Ishikawa (cell line): ENCODE data around the gene ATXN1.

Experiments
- CEBPB ChIP-seq: IDR thresholded peaks from 2 replicates; pipeline ENCODE4 v1.6.1; 2012
- CREB1 ChIP-seq: IDR thresholded peaks from 2 replicates; pipeline ENCODE4 v1.6.1; 2012; ENCODE audit warnings: low read depth
- EGR1 ChIP-seq: IDR thresholded peaks from 2 replicates; pipeline ENCODE4 v1.6.1; 2012
- EP300 ChIP-seq: IDR thresholded peaks from 2 replicates; pipeline ENCODE4 v1.6.1; 2012; ENCODE audit warnings: borderline replicate concordance
- FOXM1 ChIP-seq: IDR thresholded peaks from 2 replicates; pipeline ENCODE4 v1.6.1; 2012; ENCODE audit warnings: low read depth, borderline replicate concordance
- NFIC ChIP-seq: IDR thresholded peaks from 2 replicates; pipeline ENCODE4 v1.6.1; 2012
- RAD21 ChIP-seq: IDR thresholded peaks from 2 replicates; pipeline ENCODE4 v1.6.1; 2012; ENCODE audit warnings: low read depth
- TAF1 ChIP-seq: IDR thresholded peaks from 2 replicates; pipeline ENCODE4 v1.6.1; 2012; ENCODE audit warnings: low read depth, mild to moderate bottlenecking
- TCF12 ChIP-seq: IDR thresholded peaks from 2 replicates; pipeline ENCODE4 v1.6.1; 2012; ENCODE audit warnings: low read depth
- TEAD4 ChIP-seq: IDR thresholded peaks from 2 replicates; pipeline ENCODE4 v1.6.1; 2012
- USF1 ChIP-seq: IDR thresholded peaks from 2 replicates; pipeline ENCODE4 v1.6.1; 2012
- YY1 ChIP-seq: IDR thresholded peaks from 2 replicates; pipeline ENCODE4 v1.6.1; 2012; ENCODE audit warnings: low read depth
- ZBTB7A ChIP-seq: IDR thresholded peaks from 2 replicates; pipeline ENCODE4 v1.6.1; 2012; ENCODE audit warnings: low read depth
- TF ChIP-seq, protein P1 (sequence below): IDR thresholded peaks from 2 replicates; pipeline ENCODE4 v1.6.1; 2012
- TF ChIP-seq, protein P2 (sequence below): IDR thresholded peaks from 2 replicates; pipeline ENCODE4 v1.6.1; 2012; ENCODE audit warnings: low read depth, mild to moderate bottlenecking

ATXN1 gene

DNA sequence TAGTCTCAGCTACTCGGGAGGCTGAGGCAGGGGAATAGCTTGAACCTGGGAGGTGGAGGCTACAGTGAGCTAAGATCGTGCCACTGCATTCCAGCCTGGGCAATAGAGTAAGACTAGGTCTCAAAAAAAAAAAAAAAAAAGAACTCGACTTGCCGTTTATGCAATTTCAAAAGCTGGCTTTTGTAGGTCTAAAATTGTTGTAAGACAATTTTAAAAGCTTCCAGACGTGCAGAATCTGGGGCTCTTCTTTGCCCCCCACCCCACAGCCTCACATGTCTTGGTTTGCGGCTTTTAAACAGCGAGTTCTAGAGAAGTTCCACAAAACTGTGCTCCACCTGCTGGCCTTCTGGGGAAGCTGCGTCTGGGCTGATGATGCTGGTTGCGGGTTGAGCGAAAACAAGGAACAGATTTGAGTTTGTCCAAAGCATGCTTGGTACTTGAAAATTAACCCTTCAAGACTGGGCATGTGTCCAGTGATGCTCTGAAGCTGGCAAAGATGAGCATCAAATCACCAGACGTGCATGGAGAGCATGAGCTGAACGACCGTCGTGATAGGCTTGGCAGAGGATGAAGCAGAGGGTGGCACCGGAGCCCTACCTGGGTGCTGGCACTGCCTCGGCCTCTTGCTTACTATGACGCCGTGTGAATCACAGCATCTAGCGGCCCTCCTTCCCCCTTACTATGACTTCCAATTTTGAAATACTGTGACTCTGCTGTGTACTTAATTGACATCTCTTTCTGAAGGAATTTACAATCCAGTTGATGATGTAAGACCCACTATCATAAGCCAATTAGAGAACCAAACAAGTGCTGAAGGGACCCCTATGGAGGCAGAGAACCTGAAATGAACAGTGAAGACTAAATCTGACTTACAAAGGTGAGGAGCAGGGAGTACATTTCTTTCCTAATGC is 351.5 kb downstream of the ATXN1 start:
- TF ChIP-seq EP300 (no peak), FOXM1 (no peak), RAD21 (peak; percentile 58)
- TF ChIP-seq, protein P1, sequence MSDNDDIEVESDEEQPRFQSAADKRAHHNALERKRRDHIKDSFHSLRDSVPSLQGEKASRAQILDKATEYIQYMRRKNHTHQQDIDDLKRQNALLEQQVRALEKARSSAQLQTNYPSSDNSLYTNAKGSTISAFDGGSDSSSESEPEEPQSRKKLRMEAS = no peak

DNA sequence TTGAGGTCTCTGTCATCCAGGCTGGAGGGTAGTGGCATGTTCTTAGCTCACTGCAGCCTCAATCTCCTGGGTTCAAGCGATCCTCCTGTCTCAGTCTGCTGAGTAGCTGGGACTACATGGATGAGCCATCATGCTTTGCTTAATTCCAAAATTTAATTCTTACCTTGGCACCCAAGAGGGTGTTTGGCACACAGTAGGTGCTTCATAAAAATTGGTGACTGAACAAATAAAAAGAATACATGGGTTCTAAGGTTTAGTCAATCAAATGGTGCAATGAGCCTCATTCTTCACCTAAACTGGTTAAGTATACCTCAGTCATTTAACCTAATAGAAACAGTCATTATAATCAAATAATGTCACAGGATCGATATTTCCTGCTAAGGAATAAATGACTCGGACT is 352.5 kb downstream of the ATXN1 start:
- TF ChIP-seq NFIC (no peak), EP300 (no peak), ZBTB7A (no peak), YY1 (no peak)

DNA sequence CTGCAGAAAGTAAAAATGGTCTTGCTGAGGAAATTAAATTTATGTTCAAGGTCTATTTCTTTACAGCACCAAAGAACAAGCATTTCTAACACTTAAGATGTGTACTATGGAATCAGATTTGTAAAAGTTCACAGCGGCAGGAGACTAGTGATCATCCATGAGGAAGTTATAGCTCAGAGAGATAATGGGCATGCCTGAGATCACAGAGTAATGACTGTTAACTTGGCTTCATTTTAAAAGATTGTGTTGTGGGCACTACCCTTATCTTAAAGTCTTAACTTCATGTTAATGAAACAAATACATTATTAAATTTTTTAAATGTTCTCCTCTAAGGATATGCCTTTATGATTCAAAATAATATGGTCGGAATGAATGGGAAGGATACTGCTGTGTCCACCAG is 354.3 kb downstream of the ATXN1 start:
- TF ChIP-seq ZBTB7A (no peak), FOXM1 (no peak), USF1 (no peak), NFIC (no peak), CEBPB (no peak)

DNA sequence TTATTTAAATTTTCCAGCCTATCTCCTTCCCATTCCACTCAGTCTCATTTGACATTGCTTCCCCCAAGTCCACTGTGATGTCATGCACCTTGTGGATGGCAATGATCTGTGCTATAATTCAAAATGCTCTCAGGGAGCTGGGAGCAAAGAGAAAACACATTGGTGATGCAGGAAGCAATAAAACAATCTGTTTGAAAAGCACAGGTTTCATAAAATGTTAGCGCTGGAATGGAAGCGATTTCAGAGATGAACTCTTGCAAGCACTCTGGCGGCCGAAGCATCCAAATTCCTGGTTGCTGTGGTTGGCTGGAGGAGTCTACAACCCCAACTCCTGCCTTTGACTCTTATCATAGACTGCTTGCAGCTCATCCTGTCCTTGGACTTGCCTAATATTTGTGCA is 355.9 kb downstream of the ATXN1 start:
- no peak for TF ChIP-seq CREB1
- no peak for TF ChIP-seq CEBPB
- no peak for TF ChIP-seq RAD21
- TF ChIP-seq ZBTB7A = no peak
- no peak for TF ChIP-seq TCF12
- no peak for TF ChIP-seq USF1
- TF ChIP-seq YY1 = no peak
- TF ChIP-seq, protein P1 = no peak

- TF ChIP-seq, protein P1 = no peak
- no peak for TF ChIP-seq TAF1
- TF ChIP-seq TEAD4 = no peak
- TF ChIP-seq NFIC = no peak
- no peak for TF ChIP-seq CREB1
- TF ChIP-seq, protein P2, sequence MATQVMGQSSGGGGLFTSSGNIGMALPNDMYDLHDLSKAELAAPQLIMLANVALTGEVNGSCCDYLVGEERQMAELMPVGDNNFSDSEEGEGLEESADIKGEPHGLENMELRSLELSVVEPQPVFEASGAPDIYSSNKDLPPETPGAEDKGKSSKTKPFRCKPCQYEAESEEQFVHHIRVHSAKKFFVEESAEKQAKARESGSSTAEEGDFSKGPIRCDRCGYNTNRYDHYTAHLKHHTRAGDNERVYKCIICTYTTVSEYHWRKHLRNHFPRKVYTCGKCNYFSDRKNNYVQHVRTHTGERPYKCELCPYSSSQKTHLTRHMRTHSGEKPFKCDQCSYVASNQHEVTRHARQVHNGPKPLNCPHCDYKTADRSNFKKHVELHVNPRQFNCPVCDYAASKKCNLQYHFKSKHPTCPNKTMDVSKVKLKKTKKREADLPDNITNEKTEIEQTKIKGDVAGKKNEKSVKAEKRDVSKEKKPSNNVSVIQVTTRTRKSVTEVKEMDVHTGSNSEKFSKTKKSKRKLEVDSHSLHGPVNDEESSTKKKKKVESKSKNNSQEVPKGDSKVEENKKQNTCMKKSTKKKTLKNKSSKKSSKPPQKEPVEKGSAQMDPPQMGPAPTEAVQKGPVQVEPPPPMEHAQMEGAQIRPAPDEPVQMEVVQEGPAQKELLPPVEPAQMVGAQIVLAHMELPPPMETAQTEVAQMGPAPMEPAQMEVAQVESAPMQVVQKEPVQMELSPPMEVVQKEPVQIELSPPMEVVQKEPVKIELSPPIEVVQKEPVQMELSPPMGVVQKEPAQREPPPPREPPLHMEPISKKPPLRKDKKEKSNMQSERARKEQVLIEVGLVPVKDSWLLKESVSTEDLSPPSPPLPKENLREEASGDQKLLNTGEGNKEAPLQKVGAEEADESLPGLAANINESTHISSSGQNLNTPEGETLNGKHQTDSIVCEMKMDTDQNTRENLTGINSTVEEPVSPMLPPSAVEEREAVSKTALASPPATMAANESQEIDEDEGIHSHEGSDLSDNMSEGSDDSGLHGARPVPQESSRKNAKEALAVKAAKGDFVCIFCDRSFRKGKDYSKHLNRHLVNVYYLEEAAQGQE = no peak
- no peak for TF ChIP-seq FOXM1
- no peak for TF ChIP-seq TCF12
- TF ChIP-seq USF1 = no peak
- TF ChIP-seq YY1 = no peak
- no peak for TF ChIP-seq ZBTB7A
- no peak for TF ChIP-seq EP300
- no peak for TF ChIP-seq CEBPB
- TF ChIP-seq RAD21 = no peak
- no peak for TF ChIP-seq EGR1
Measured at GRCh38 chr6:16404456-16404855, 356.8 kb downstream of the ATXN1 start.

GRCh38 chr6:16403831-16404230 is 357.4 kb downstream of the ATXN1 start:
- TF ChIP-seq EGR1 (no peak), USF1 (no peak), RAD21 (no peak), EP300 (no peak), CEBPB (no peak), YY1 (no peak), CREB1 (no peak), ZBTB7A (no peak), TAF1 (no peak), NFIC (no peak), TCF12 (no peak), TEAD4 (no peak), FOXM1 (no peak)
- TF ChIP-seq, protein P2 = no peak
- TF ChIP-seq, protein P1 = no peak
